ENCODE measurements around the gene MEOX2.

The MEOX2 gene

DNA sequence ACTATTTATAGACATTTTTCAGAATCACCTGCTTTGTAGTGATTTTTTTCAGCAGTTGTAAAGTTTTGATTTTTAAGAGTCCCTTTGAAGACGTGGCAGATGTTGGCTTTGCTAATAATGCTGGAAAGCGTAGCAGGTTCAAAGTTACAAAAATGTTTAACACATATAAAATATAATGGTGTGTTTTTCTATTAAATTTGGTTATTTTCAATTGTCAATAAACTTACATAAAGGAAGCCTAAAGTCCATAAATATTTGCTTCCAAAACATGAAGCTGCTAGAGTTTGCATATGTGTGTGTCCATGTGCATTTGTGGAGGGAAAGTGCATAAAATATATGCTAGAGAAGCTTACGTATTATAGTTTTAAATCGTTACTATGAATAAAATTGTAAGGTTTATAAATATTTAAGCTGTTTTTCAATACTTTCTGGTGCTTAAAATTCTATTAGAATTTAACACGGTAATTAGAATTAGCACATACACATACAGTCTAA lies 3.7 kb downstream of the MEOX2 start:
- no peak for ATAC-seq
- TF ChIP-seq, protein P1, sequence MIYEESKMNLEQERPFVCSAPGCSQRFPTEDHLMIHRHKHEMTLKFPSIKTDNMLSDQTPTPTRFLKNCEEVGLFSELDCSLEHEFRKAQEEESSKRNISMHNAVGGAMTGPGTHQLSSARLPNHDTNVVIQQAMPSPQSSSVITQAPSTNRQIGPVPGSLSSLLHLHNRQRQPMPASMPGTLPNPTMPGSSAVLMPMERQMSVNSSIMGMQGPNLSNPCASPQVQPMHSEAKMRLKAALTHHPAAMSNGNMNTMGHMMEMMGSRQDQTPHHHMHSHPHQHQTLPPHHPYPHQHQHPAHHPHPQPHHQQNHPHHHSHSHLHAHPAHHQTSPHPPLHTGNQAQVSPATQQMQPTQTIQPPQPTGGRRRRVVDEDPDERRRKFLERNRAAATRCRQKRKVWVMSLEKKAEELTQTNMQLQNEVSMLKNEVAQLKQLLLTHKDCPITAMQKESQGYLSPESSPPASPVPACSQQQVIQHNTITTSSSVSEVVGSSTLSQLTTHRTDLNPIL (CRISPR knock-in tag; IDR thresholded peaks at IDR 0.05; ENCODE audit: low read depth), result no peak
- no peak for TF ChIP-seq ZNF8 (CRISPR knock-in tag; IDR thresholded peaks at IDR 0.05)

DNA sequence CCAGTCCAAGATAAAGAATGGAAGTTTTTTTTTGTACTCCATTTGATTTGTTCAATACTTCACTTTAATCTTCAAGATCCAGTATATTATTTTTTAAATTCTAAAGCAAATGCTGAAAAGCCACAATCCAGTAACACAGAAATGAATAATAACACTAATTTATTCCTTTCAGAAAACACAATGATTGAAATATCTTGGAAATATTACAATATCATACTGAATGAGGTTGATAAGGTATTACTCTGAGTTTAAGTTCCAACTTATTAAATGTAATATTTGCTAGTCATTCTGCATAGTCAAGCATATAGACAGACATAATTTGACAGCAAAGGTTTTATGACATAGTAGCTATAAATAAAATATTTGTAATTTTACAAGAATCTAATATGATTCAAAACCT lies 4.4 kb downstream of the MEOX2 start:
- TF ChIP-seq ZFP30 (CRISPR knock-in tag; IDR thresholded peaks at IDR 0.05), result no peak
- TF ChIP-seq, protein P2, sequence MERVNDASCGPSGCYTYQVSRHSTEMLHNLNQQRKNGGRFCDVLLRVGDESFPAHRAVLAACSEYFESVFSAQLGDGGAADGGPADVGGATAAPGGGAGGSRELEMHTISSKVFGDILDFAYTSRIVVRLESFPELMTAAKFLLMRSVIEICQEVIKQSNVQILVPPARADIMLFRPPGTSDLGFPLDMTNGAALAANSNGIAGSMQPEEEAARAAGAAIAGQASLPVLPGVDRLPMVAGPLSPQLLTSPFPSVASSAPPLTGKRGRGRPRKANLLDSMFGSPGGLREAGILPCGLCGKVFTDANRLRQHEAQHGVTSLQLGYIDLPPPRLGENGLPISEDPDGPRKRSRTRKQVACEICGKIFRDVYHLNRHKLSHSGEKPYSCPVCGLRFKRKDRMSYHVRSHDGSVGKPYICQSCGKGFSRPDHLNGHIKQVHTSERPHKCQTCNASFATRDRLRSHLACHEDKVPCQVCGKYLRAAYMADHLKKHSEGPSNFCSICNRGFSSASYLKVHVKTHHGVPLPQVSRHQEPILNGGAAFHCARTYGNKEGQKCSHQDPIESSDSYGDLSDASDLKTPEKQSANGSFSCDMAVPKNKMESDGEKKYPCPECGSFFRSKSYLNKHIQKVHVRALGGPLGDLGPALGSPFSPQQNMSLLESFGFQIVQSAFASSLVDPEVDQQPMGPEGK (CRISPR knock-in tag; IDR thresholded peaks at IDR 0.05; ENCODE audit: borderline replicate concordance), result no peak
- no peak for TF ChIP-seq OSR1 (CRISPR knock-in tag; IDR thresholded peaks at IDR 0.05)
- TF ChIP-seq, protein P3, sequence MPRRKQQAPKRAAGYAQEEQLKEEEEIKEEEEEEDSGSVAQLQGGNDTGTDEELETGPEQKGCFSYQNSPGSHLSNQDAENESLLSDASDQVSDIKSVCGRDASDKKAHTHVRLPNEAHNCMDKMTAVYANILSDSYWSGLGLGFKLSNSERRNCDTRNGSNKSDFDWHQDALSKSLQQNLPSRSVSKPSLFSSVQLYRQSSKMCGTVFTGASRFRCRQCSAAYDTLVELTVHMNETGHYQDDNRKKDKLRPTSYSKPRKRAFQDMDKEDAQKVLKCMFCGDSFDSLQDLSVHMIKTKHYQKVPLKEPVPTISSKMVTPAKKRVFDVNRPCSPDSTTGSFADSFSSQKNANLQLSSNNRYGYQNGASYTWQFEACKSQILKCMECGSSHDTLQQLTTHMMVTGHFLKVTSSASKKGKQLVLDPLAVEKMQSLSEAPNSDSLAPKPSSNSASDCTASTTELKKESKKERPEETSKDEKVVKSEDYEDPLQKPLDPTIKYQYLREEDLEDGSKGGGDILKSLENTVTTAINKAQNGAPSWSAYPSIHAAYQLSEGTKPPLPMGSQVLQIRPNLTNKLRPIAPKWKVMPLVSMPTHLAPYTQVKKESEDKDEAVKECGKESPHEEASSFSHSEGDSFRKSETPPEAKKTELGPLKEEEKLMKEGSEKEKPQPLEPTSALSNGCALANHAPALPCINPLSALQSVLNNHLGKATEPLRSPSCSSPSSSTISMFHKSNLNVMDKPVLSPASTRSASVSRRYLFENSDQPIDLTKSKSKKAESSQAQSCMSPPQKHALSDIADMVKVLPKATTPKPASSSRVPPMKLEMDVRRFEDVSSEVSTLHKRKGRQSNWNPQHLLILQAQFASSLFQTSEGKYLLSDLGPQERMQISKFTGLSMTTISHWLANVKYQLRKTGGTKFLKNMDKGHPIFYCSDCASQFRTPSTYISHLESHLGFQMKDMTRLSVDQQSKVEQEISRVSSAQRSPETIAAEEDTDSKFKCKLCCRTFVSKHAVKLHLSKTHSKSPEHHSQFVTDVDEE (CRISPR knock-in tag; IDR thresholded peaks at IDR 0.05), result no peak
- TF ChIP-seq, protein P4, sequence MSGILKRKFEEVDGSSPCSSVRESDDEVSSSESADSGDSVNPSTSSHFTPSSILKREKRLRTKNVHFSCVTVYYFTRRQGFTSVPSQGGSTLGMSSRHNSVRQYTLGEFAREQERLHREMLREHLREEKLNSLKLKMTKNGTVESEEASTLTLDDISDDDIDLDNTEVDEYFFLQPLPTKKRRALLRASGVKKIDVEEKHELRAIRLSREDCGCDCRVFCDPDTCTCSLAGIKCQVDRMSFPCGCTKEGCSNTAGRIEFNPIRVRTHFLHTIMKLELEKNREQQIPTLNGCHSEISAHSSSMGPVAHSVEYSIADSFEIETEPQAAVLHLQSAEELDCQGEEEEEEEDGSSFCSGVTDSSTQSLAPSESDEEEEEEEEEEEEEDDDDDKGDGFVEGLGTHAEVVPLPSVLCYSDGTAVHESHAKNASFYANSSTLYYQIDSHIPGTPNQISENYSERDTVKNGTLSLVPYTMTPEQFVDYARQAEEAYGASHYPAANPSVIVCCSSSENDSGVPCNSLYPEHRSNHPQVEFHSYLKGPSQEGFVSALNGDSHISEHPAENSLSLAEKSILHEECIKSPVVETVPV (CRISPR knock-in tag; IDR thresholded peaks at IDR 0.05), result no peak
- ATAC-seq, result no peak

DNA sequence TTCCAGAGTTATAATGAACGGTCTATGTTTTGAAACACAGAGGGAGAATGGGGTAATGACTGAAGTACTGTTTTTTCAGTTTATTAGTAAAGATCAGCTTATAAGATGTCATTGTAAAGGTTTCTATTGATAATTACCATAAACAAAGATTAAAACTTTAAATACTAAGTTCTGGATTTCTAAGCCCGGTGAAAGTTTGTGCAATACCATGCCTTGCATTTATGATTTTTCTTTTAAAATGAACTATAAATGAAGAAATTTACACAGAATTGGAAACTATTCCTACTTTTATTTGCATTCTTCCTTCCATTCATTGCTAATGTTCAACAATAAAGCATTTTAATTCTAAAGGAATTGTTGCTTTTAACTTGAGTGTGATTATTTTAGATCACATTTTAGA lies 4.9 kb downstream of the MEOX2 start:
- TF ChIP-seq CSDC2 (CRISPR knock-in tag; IDR thresholded peaks at IDR 0.05) (no peak), OSR1 (CRISPR knock-in tag; IDR thresholded peaks at IDR 0.05) (no peak), ARNTL (CRISPR knock-in tag; IDR thresholded peaks at IDR 0.05; ENCODE audit: borderline replicate concordance, low read depth) (no peak), BACH2 (CRISPR knock-in tag; IDR thresholded peaks at IDR 0.05; ENCODE audit: borderline replicate concordance) (no peak), ZFP3 (CRISPR knock-in tag; IDR thresholded peaks at IDR 0.05) (no peak), ZNF70 (CRISPR knock-in tag; IDR thresholded peaks at IDR 0.05) (no peak), ZNF8 (CRISPR knock-in tag; IDR thresholded peaks at IDR 0.05) (no peak), ZFP30 (CRISPR knock-in tag; IDR thresholded peaks at IDR 0.05) (no peak), TCF4 (CRISPR knock-in tag; IDR thresholded peaks at IDR 0.05; ENCODE audit: borderline replicate concordance) (no peak)
- TF ChIP-seq, protein P2 (CRISPR knock-in tag; IDR thresholded peaks at IDR 0.05; ENCODE audit: borderline replicate concordance), result no peak
- TF ChIP-seq, protein P3 (CRISPR knock-in tag; IDR thresholded peaks at IDR 0.05), result no peak
- TF ChIP-seq, protein P1 (CRISPR knock-in tag; IDR thresholded peaks at IDR 0.05; ENCODE audit: low read depth), result no peak
- TF ChIP-seq, protein P4 (CRISPR knock-in tag; IDR thresholded peaks at IDR 0.05), result no peak

More for the DNA sequence above, 4.9 kb downstream of the MEOX2 start:
- ATAC-seq, result no peak
